WTC11 (cell line): Measurements from ENCODE around the gene TNNI2.

ENCODE experiments used
- CBFB ChIP-seq: sonication (generic); formaldehyde crosslinking; IDR thresholded peaks from 2 replicates; pipeline ENCODE4 v1.8.1; 2022; ENCODE audit warnings: mild to moderate bottlenecking, low read depth, missing genetic modification reagents
- CREM ChIP-seq: sonication (generic); formaldehyde crosslinking; IDR thresholded peaks from 2 replicates; pipeline ENCODE4 v1.8.1; 2022; ENCODE audit warnings: mild to moderate bottlenecking, missing genetic modification reagents, moderate library complexity
- JUN ChIP-seq: sonication (generic); formaldehyde crosslinking; IDR thresholded peaks from 2 replicates; pipeline ENCODE4 v1.8.0; 2023; ENCODE audit warnings: mild to moderate bottlenecking, missing genetic modification reagents
- NR2C2 ChIP-seq: sonication (generic); formaldehyde crosslinking; IDR thresholded peaks from 2 replicates; pipeline ENCODE4 v1.8.0; 2022; ENCODE audit warnings: mild to moderate bottlenecking, missing genetic modification reagents
- SMAD3 ChIP-seq: sonication (generic); formaldehyde crosslinking; IDR thresholded peaks from 2 replicates; pipeline ENCODE4 v1.8.0; 2022; ENCODE audit warnings: missing genetic modification reagents, mild to moderate bottlenecking, borderline replicate concordance
- SMAD4 ChIP-seq: sonication (generic); formaldehyde crosslinking; IDR thresholded peaks from 2 replicates; pipeline ENCODE4 v1.8.0; 2022; ENCODE audit warnings: mild to moderate bottlenecking, missing genetic modification reagents
- TP53 ChIP-seq: sonication (generic); formaldehyde crosslinking; IDR thresholded peaks from 2 replicates; pipeline ENCODE4 v1.8.1; 2023; ENCODE audit warnings: mild to moderate bottlenecking, missing genetic modification reagents
- ZNF416 ChIP-seq: fragments of 250-450 bp; sonication (Bioruptor Pico); IDR thresholded peaks from 2 replicates; pipeline ENCODE4 v1.9.0; 2021; ENCODE audit warnings: mild to moderate bottlenecking, inconsistent platforms
- TF ChIP-seq, protein P1 (sequence below): fragments of 200-600 bp; IDR thresholded peaks from 2 replicates; pipeline ENCODE4 v1.8.0; 2022; ENCODE audit warnings: antibody characterized with exemption
- TF ChIP-seq, protein P2 (sequence below): sonication (generic); formaldehyde crosslinking; IDR thresholded peaks from 2 replicates; pipeline ENCODE4 v1.8.1; 2023; ENCODE audit warnings: mild to moderate bottlenecking, missing genetic modification reagents

GRCh38 chr11:1864231-1864630 lies 25.4 kb downstream of the TNNI2 start:
- TF ChIP-seq, protein P1, sequence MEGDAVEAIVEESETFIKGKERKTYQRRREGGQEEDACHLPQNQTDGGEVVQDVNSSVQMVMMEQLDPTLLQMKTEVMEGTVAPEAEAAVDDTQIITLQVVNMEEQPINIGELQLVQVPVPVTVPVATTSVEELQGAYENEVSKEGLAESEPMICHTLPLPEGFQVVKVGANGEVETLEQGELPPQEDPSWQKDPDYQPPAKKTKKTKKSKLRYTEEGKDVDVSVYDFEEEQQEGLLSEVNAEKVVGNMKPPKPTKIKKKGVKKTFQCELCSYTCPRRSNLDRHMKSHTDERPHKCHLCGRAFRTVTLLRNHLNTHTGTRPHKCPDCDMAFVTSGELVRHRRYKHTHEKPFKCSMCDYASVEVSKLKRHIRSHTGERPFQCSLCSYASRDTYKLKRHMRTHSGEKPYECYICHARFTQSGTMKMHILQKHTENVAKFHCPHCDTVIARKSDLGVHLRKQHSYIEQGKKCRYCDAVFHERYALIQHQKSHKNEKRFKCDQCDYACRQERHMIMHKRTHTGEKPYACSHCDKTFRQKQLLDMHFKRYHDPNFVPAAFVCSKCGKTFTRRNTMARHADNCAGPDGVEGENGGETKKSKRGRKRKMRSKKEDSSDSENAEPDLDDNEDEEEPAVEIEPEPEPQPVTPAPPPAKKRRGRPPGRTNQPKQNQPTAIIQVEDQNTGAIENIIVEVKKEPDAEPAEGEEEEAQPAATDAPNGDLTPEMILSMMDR, result no peak
- TF ChIP-seq, protein P2, sequence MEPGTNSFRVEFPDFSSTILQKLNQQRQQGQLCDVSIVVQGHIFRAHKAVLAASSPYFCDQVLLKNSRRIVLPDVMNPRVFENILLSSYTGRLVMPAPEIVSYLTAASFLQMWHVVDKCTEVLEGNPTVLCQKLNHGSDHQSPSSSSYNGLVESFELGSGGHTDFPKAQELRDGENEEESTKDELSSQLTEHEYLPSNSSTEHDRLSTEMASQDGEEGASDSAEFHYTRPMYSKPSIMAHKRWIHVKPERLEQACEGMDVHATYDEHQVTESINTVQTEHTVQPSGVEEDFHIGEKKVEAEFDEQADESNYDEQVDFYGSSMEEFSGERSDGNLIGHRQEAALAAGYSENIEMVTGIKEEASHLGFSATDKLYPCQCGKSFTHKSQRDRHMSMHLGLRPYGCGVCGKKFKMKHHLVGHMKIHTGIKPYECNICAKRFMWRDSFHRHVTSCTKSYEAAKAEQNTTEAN (CRISPR knock-in tag), result no peak
- TF ChIP-seq SMAD4 (CRISPR knock-in tag) (no peak), SMAD3 (CRISPR knock-in tag) (no peak), ZNF416 (CRISPR knock-in tag) (no peak), NR2C2 (CRISPR knock-in tag) (no peak), JUN (CRISPR knock-in tag) (no peak), TP53 (CRISPR knock-in tag) (no peak), CBFB (no peak), CREM (CRISPR knock-in tag) (no peak)
